Kidney epithelial cell (primary cell): ENCODE data around the gene ATP8A2. TPM values are rescaled to one million over a fixed set of nuclear protein-coding genes. Genes with fewer than 3 reads are reported as not detected.

Source experiments
- DNase-seq: peaks from one replicate; pipeline ENCODE4 v3.0.0-alpha.2; 2010; ENCODE audit warnings: low read depth
- H3K27me3 ChIP-seq: 2 replicates; pipeline ENCODE4 v1.6.0; 2011; ENCODE audit warnings: low read length; ENCODE audit not compliant: control insufficient read depth, insufficient read depth
- H3K36me3 ChIP-seq: 2 replicates; pipeline ENCODE4 v1.5.1; 2011; ENCODE audit warnings: low read length; ENCODE audit not compliant: control insufficient read depth, insufficient read depth
- H3K4me3 ChIP-seq: 2 replicates; pipeline ENCODE4 v1.5.1; 2011; ENCODE audit warnings: low read depth, mild to moderate bottlenecking, control low read depth, low read length
- total RNA-seq: library from RNA; depleted of rRNA; stranded (reverse); fragments of >200 nt; gene quantifications from 2 replicates; pipeline ENCODE4 v1.2.3, GENCODE V29; 2015
- TF ChIP-seq, protein P1 (sequence below): IDR thresholded peaks from 2 replicates; pipeline ENCODE4 v1.5.1; 2011; ENCODE audit warnings: mild to moderate bottlenecking, moderate library complexity, low read length, control low read depth, inconsistent platforms; ENCODE audit not compliant: insufficient read depth, poor library complexity, severe bottlenecking

Gene ATP8A2
- total RNA-seq, 1 donor from 2014 or later, result 3.8 TPM

DNA sequence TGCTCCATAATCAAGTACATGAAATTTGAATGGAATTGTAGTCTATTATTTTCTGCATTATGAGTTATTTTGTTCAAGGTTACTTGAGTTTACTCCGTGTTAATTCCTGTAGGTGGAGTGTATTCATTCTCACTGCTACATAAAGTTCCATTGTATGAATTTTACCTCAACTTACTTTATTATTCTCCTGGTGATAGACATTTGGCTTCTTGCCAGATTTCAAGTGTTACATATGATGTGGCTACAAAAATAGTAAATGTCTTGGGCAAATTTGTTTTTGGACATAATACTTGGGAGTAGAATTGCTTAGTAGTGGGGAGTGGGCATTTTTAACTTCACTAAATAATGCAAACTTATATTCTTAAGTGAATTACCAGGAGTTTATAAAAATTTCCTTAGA, 351.1 kb downstream of the ATP8A2 start:
- Histone ChIP-seq H3K36me3 (no peaks in the 10 kb centered on the region), H3K27me3 (no peaks in the 10 kb centered on the region), H3K4me3 (no peak overlapping the region)
- no peak for DNase-seq
- TF ChIP-seq, protein P1, sequence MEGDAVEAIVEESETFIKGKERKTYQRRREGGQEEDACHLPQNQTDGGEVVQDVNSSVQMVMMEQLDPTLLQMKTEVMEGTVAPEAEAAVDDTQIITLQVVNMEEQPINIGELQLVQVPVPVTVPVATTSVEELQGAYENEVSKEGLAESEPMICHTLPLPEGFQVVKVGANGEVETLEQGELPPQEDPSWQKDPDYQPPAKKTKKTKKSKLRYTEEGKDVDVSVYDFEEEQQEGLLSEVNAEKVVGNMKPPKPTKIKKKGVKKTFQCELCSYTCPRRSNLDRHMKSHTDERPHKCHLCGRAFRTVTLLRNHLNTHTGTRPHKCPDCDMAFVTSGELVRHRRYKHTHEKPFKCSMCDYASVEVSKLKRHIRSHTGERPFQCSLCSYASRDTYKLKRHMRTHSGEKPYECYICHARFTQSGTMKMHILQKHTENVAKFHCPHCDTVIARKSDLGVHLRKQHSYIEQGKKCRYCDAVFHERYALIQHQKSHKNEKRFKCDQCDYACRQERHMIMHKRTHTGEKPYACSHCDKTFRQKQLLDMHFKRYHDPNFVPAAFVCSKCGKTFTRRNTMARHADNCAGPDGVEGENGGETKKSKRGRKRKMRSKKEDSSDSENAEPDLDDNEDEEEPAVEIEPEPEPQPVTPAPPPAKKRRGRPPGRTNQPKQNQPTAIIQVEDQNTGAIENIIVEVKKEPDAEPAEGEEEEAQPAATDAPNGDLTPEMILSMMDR, result no peak

DNA sequence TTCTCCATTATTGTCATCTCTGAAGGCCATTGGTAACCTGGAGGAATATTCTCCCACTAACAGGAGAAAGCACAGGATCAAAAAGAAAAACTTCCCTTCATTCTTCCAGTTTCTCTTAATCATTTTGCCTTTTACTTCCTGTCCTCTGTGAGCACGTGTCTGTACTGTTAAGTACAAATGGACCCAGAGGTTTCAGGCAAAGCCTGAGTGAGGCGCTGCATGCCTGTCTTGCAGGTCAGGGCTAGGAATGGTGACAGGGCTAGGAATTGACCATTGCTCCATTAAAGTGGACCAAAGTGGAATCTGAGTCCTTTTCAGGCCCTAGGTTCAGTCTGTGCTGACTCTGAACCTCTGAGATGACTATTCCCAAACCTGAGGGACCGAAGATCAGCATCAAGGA, 353.3 kb downstream of the ATP8A2 start:
- no peak for DNase-seq
- no peak overlapping the region for H3K4me3 ChIP-seq
- TF ChIP-seq, protein P1, result no peak
- no peaks in the 10 kb centered on the region for H3K27me3 ChIP-seq
- no peaks in the 10 kb centered on the region for H3K36me3 ChIP-seq

DNA sequence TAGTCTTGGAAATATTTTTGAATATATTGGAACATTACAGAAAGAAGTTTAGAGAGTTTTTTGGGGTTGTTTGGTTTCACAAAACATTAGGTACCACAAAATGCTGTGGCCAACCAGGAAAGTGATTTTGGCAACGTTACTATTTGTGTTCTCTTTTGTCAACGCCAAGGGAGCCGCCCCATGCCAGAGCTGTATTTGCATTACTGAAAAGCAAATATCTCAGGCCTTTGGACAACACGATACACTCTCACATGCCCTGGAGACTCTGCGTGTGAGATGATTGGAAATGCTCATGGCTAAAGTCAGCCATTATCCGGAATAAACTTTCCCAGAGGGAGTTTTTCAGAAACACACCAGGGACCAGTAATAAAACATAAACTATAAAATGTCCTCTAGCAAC, 355.5 kb downstream of the ATP8A2 start:
- no peak for DNase-seq
- TF ChIP-seq, protein P1, result no peak
- Histone ChIP-seq H3K4me3 (no peak overlapping the region), H3K36me3 (no peaks in the 10 kb centered on the region), H3K27me3 (no peaks in the 10 kb centered on the region)

DNA sequence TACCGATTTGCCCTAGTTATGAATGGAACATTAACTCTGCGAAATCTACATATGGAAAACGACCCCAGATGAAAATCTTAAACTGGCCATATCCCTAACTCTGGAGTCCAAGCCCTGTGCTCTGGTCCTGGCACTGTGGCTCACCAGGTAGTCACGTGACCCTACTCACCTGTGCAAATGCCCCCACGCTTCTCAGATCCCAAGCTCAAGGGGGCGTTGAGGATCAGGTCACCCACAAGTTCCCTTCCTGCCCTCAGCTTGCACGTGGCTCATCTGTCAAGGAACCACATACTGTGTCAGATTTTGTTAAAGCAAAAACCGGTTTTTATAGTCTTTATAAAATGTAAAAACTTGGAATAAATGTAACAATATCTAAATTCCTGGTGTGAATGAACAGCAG, 356.0 kb downstream of the ATP8A2 start:
- Histone ChIP-seq H3K36me3 (no peaks in the 10 kb centered on the region), H3K4me3 (no peak overlapping the region), H3K27me3 (no peaks in the 10 kb centered on the region)
- no peak for DNase-seq
- TF ChIP-seq, protein P1, result no peak

DNA sequence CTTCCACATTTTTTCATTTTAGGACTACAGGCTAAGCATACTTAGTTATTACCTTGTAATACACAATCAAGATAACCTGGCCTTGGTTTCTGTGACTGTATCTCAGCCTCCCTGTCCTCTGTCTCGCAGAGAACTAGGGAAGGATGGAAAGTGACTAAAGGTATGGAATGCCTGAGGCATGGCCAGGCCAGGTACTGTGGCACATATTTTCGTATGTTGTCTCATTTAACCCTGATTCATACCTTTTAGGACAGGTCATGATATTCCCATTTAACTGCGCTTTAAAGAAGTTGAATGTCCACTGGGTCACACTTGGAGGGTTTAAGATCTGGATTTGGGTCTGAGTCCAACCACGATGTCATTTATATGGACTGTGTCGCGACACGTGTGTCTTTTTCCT, 357.4 kb downstream of the ATP8A2 start:
- no peak for DNase-seq

DNA sequence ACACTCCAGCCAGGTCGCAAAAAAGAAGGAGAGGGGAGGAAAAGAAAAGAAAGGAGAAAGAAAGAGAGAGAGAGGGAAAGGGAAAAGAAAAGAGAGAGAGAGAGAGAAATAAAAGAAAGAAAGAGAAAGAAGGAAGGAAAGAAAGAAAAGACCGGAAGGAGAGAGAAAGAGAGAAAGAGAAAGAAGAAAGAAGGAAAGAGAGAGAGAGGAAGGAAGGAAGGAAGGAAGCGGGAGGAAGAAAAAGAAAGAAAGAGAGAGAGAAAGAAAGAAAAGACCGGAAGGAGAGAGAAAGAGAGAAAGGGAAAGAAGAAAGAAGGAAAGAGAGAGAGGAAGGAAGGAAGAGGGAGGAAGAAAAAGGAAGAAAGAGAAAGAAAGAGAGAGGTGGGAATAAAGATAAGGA, 359.3 kb downstream of the ATP8A2 start:
- Histone ChIP-seq H3K27me3 (no peaks in the 10 kb centered on the region), H3K36me3 (no peaks in the 10 kb centered on the region), H3K4me3 (no peak overlapping the region)
- TF ChIP-seq, protein P1, result no peak
- no peak for DNase-seq

More for the DNA sequence above, 357.4 kb downstream of the ATP8A2 start:
- H3K4me3 ChIP-seq, result no peak overlapping the region
- no peaks in the 10 kb centered on the region for H3K36me3 ChIP-seq
- TF ChIP-seq, protein P1, result no peak
- H3K27me3 ChIP-seq, result no peaks in the 10 kb centered on the region
